Measurements from ENCODE around the gene DNM2. TPM values are rescaled to one million over a fixed set of nuclear protein-coding genes. Genes with fewer than 3 reads are reported as not detected.

DNM2 gene
- total RNA-seq, 4 donors from 2014 or later = 79.1 to 115 (median 96.8) TPM

DNA sequence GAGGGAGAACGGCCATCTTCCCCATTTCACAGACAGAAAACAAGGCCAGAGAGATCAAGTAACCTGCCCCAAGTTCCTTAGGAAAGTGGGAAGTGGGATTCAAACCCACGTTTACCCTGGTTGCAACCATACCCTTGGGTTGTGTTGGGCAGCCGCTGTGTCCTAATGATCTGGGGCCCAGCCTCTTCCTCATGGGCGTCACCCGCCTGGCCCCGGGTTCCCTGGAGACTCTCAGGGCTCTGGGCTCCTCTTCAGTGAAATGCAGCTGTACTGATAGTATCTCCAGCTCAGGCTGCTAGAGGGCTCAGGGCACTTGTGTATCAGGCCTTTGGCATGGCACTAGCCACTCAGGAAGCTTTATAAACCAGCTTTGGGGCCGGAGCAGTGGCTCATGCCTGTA lies 108.4 kb downstream of the DNM2 start:
- TF ChIP-seq EP300 (IDR thresholded peaks at IDR 0.05) = no peak
- TF ChIP-seq POLR2AphosphoS5 (IDR thresholded peaks at IDR 0.05) = no peak
- no peak for TF ChIP-seq POLR2A (IDR thresholded peaks at IDR 0.05)
- H3K4me1 ChIP-seq = no peaks in the 10 kb centered on the region
- H3K27ac ChIP-seq = no peak overlapping the region
- H3K36me3 ChIP-seq = peaks cover 0 to 95% of the 10 kb centered on the region in 2 donors
- no peak for ATAC-seq
- 80 to 90% methylated on average over 1 to 2 of the region's 7 CpGs for WGBS, 2 donors (ENCODE audit: low coverage in 1 of 2)
- no peaks in the 10 kb centered on the region for H3K27me3 ChIP-seq
- no peak overlapping the region for H3K4me3 ChIP-seq
- H3K9me3 ChIP-seq = no peaks in the 10 kb centered on the region

DNA sequence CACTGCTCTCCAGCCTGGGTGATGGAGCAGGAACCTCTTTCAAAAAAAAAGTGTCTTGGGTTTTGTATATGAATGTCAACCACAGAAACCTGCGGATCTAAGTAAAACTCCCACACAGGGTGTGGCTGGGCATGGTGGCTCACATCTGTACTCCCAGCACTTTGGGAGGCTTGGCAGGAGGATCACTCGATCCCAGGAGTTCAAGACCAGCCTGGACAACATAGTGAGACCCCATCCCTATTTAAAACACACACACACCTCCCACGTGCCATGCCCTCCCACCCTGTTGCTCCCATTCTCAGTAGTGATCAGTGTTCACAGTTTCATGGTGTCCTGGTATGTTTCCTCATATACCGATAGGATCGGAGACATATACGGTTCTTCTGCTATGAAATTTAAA lies 109.0 kb downstream of the DNM2 start:
- H3K9me3 ChIP-seq = no peaks in the 10 kb centered on the region
- H3K4me1 ChIP-seq = no peaks in the 10 kb centered on the region
- no peak for TF ChIP-seq POLR2AphosphoS5 (IDR thresholded peaks at IDR 0.05)
- TF ChIP-seq, protein P1, sequence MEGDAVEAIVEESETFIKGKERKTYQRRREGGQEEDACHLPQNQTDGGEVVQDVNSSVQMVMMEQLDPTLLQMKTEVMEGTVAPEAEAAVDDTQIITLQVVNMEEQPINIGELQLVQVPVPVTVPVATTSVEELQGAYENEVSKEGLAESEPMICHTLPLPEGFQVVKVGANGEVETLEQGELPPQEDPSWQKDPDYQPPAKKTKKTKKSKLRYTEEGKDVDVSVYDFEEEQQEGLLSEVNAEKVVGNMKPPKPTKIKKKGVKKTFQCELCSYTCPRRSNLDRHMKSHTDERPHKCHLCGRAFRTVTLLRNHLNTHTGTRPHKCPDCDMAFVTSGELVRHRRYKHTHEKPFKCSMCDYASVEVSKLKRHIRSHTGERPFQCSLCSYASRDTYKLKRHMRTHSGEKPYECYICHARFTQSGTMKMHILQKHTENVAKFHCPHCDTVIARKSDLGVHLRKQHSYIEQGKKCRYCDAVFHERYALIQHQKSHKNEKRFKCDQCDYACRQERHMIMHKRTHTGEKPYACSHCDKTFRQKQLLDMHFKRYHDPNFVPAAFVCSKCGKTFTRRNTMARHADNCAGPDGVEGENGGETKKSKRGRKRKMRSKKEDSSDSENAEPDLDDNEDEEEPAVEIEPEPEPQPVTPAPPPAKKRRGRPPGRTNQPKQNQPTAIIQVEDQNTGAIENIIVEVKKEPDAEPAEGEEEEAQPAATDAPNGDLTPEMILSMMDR (IDR thresholded peaks at IDR 0.05) = no peak
- no peak for TF ChIP-seq EP300 (IDR thresholded peaks at IDR 0.05)
- no peak for TF ChIP-seq POLR2A (IDR thresholded peaks at IDR 0.05)
- no peak overlapping the region for H3K27ac ChIP-seq
- ATAC-seq = no peak
- H3K4me3 ChIP-seq = no peak overlapping the region
- 50 to 87% methylated on average over 2 to 6 of the region's 6 CpGs for WGBS, 2 donors (ENCODE audit: low coverage in 1 of 2)
- H3K36me3 ChIP-seq = peaks cover 0 to 95% of the 10 kb centered on the region in 2 donors
- no peaks in the 10 kb centered on the region for H3K27me3 ChIP-seq

DNA sequence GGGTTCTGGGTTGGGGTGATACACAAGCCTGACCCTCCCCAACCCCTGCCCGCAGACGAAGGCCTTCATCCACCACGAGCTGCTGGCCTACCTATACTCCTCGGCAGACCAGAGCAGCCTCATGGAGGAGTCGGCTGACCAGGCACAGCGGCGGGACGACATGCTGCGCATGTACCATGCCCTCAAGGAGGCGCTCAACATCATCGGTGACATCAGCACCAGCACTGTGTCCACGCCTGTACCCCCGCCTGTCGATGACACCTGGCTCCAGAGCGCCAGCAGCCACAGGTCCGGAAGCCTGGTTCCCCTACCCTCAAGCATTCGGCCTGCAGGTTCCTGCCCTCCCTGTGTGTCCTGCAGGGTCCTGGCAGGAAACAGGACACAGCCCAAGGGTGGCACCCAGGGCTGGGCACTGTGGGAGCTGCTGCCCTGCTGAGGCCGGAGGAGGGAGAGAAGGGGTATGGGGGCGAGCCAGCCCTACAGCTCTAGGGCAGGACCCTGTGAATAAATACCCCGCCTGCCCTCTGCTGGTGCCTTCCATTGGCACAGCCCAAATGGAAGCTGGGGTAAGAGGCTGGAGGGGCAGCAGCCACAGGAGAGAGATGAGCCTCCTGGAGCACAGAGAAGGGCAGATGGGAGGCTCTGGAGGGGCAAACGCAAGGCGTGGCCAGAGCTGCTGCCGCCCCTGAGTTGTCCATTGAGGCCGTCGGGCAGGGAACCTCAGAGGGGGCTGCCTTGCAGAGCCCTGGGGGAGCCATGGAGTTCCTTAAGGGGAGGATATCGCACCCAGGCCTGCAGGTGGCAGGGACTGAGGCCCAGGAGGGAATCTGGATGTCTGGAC lies 111.3 kb downstream of the DNM2 start:
- ATAC-seq = no peak
- no peak overlapping the region for H3K27ac ChIP-seq
- TF ChIP-seq POLR2AphosphoS5 (IDR thresholded peaks at IDR 0.05) (no peak), POLR2A (IDR thresholded peaks at IDR 0.05) (no peak), EP300 (IDR thresholded peaks at IDR 0.05) (no peak)
- TF ChIP-seq, protein P1 (IDR thresholded peaks at IDR 0.05) = no peak
- peaks cover 0 to 95% of the 10 kb centered on the region in 2 donors for H3K36me3 ChIP-seq
- no peaks in the 10 kb centered on the region for H3K27me3 ChIP-seq
- no peaks in the 10 kb centered on the region for H3K9me3 ChIP-seq
- WGBS, 2 donors (ENCODE audit: low coverage in 1 of 2) = 94% methylated on average over 7 of the region's 26 CpGs; no CpG with 5 or more reads in 1 of the 2 donors
- no peak overlapping the region for H3K4me3 ChIP-seq
- H3K4me1 ChIP-seq = no peaks in the 10 kb centered on the region

DNA sequence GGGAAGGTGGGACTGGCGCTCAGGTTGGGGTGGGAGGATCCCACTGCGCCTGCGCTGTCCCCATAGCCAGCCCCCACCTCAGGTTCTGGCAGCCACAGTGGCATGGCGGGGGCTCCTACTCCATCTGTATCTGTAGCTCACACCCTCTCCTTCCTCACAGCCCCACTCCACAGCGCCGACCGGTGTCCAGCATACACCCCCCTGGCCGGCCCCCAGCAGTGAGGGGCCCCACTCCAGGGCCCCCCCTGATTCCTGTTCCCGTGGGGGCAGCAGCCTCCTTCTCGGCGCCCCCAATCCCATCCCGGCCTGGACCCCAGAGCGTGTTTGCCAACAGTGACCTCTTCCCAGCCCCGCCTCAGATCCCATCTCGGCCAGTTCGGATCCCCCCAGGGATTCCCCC lies 112.1 kb downstream of the DNM2 start:
- Histone ChIP-seq H3K36me3 (peaks cover 0 to 87% of the 10 kb centered on the region in 2 donors), H3K4me1 (peaks cover 0 to 3% (median 0%) of the 10 kb centered on the region in 3 donors), H3K9me3 (no peaks in the 10 kb centered on the region), H3K27me3 (no peaks in the 10 kb centered on the region), H3K27ac (no peak overlapping the region), H3K4me3 (no peak overlapping the region)
- 93% methylated on average over 4 of the region's 16 CpGs; no CpG with 5 or more reads in 1 of the 2 donors for WGBS, 2 donors (ENCODE audit: low coverage in 1 of 2)
- ATAC-seq = no peak
- TF ChIP-seq POLR2A (IDR thresholded peaks at IDR 0.05) (no peak), POLR2AphosphoS5 (IDR thresholded peaks at IDR 0.05) (no peak), EP300 (IDR thresholded peaks at IDR 0.05) (no peak)
- TF ChIP-seq, protein P1 (IDR thresholded peaks at IDR 0.05) = no peak

DNA sequence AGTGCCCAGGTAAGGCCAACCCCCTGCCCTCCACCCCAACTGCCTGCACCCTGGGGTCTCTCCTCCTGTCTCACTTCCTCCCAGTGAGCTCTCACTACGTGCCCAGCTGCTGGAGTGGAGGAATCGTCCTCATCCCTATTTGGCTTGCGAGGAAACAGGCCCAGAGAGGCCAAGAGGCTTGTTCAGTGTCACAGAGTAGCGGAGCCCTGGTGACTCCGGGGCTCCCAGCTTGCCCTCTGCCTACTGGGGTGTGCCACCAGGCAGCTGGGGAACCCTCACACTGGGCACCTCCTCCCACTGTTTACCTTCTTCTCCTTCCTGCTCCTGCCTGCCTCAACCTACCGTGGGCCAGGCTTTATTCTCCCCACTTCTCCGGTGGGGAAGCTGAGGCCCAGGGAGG lies 112.5 kb downstream of the DNM2 start:
- H3K27me3 ChIP-seq = no peaks in the 10 kb centered on the region
- no peak overlapping the region for H3K4me3 ChIP-seq
- peaks cover 0 to 83% of the 10 kb centered on the region in 2 donors for H3K36me3 ChIP-seq
- H3K27ac ChIP-seq = no peak overlapping the region
- H3K4me1 ChIP-seq = peaks cover 0 to 7% (median 0%) of the 10 kb centered on the region in 3 donors
- 48% methylated on average over 2 of the region's 7 CpGs; no CpG with 5 or more reads in 1 of the 2 donors for WGBS, 2 donors (ENCODE audit: low coverage in 1 of 2)
- H3K9me3 ChIP-seq = no peaks in the 10 kb centered on the region
- no peak for TF ChIP-seq EP300 (IDR thresholded peaks at IDR 0.05)
- no peak for TF ChIP-seq POLR2A (IDR thresholded peaks at IDR 0.05)
- no peak for ATAC-seq
